ENCODE data around the gene GLMN.

GLMN gene, protein sequence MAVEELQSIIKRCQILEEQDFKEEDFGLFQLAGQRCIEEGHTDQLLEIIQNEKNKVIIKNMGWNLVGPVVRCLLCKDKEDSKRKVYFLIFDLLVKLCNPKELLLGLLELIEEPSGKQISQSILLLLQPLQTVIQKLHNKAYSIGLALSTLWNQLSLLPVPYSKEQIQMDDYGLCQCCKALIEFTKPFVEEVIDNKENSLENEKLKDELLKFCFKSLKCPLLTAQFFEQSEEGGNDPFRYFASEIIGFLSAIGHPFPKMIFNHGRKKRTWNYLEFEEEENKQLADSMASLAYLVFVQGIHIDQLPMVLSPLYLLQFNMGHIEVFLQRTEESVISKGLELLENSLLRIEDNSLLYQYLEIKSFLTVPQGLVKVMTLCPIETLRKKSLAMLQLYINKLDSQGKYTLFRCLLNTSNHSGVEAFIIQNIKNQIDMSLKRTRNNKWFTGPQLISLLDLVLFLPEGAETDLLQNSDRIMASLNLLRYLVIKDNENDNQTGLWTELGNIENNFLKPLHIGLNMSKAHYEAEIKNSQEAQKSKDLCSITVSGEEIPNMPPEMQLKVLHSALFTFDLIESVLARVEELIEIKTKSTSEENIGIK
- 5.6 to 12.8 reads per million in 2 donors for total RNA-seq

DNA sequence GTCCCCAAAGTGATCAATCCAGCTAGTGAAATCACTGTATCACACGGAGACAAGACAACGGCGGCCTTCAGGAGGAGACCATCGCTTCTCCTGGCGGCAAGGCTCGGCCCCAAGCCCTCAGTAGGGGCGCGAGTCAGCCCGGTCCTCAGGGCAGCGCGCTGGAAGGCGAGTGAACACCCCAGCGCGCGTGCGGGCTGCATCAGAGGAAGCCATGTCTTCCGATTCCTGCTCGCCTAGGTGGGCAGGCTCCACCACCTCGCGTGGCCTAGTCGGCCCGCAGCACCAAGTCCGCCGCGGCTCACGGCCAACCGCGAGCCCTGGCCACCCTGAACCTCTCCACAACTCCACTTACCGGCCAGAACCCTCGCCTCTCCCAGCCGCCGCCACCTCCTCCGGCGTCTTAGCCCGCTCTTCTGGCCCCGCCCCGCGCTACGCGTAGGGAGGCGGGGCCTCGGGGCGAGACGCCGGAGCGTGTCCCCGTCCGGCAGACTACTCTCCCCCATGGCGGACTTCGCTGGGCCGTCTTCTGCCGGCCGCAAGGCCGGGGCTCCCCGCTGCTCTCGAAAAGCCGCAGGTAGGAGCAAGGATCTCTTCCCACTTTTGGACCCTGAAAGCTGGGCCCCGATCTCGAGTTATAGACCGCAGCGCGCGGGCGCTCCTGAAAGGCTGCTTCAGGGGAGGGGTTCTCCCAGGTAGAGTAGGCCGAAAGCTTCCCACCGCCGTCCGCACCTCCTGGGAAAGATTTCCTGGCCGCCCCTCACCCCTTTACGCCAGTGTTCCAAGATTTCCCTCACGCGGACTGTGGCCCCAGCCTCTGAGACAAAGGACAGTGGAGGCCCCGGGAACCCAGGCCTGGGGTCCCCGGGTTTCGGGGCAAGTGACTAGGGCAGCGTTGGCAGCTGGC lies at the start of gene GLMN, which contains the start of gene RPAP2:
Gene GLMN, minus strand, starts transcription at position 415 of the 904 bp plus-strand sequence. CDS start 988 bp downstream, outside the sequence.
Gene RPAP2, plus strand, starts transcription at position 487 of the 904 bp plus-strand sequence. Its CDS starts 15 bp downstream, at position 502.
- peak; percentile 47 to 84 (median 56) for DNase-seq

DNA sequence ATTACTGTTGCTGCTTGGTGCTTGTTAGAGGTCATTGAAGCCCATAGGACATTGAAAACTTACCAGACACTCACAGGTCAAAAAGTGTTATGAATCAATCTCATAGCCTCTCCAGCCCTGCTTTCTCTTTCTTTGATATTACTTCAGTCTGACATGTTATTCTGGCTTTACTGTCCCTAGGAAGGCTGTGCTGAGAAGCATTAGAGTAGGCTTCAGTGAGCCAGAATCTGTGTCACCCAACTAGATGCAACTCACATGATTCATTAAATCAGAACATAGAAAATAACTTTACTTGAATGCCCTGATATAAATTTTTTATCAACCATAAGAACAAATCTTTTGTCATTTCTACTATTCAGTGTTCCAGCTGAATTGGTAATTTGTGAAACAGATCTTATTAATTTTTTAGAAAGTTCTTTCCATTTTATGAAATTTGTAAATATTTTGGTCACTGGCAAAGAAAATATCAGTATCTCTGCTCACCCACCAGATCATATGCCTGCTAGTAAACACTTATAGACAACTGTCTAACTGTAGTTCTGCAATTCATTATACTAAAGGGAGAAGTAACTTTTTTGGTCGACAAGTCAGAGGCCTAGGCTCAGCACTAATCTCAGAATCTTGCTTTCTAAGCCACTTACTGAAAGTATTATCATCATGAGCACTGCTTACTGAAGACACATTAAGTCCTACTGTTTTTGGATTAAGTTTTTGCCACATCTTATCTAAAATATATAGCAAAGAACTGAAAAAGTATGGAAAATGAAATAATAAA lies 48.3 kb upstream of the GLMN start:
- no peak for DNase-seq

DNA sequence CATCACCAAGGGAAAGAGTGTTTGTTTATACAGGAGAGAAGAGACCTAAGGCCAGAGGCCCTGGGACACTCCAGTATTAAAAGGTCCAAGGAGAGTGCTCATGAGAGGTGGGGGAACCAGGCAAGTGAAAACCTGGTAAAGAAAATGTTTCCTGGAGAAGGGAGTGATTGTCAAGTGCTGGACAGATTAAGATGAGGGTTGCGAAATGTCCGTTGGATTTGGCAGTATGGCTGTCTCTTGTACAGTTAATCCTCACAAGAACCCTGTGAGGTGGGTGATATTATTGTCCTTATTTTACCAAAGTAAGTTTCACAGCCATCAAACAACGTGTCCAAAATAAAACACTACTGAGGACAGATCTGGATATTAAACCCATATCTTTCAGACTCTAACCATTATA lies 44.3 kb upstream of the GLMN start:
- DNase-seq = no peak

DNA sequence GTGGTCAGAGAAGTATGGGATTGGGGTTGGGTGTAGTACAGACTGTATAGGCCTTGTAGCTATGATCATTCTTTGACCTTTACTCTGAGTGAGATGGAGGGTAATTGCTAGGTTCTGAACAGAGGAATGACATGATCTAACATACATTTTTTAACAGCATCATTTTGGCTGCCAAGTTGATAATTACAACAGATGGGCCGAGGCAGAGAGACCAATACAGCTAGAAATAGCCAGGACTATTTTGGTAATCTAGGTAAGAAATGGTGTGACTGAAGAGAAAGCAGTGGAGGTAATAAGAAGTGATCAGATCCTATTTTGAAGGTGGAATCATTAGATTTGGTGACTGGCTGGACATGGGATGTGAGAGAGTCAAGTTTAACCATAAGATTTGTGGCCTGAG lies 43.6 kb upstream of the GLMN start:
- no peak for DNase-seq

DNA sequence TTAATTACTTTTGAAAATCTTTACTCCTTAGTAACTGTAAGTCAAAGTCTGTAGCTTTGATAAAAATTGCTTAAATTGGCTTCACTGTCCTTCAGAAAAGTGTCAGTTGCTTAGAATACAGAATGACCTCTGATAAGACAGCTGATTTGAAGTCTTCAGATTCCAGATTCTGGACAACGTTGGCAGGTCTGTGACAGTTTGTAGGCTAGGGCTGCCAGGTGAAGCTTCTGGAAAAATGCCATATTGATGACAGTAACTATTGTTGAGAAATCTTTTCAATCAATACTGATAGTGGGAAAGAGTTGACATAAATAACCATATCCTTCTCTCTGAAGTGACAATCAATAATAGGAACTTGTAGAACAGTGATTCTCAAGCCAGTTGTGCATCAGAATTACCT lies 41.4 kb upstream of the GLMN start:
- DNase-seq = no peak

DNA sequence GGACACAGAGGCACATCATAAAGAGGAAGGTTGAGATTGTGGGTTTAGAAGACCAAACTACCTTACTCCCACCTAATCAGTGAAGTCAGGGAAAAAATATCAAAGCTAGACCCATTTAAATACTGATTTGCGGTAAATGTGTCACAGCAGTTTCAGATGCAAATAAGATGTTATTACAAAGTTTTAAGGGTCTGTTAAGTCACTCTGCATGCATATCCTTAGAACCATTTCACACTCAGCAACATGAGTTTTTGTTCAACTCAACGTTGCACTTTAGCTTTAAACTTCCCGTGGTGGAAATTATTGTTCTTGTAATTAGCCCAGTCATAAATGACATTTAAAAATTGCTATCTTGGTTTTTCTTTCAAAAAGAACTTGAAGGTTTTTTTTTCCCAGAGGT lies 34.9 kb upstream of the GLMN start:
- DNase-seq = no peak

DNA sequence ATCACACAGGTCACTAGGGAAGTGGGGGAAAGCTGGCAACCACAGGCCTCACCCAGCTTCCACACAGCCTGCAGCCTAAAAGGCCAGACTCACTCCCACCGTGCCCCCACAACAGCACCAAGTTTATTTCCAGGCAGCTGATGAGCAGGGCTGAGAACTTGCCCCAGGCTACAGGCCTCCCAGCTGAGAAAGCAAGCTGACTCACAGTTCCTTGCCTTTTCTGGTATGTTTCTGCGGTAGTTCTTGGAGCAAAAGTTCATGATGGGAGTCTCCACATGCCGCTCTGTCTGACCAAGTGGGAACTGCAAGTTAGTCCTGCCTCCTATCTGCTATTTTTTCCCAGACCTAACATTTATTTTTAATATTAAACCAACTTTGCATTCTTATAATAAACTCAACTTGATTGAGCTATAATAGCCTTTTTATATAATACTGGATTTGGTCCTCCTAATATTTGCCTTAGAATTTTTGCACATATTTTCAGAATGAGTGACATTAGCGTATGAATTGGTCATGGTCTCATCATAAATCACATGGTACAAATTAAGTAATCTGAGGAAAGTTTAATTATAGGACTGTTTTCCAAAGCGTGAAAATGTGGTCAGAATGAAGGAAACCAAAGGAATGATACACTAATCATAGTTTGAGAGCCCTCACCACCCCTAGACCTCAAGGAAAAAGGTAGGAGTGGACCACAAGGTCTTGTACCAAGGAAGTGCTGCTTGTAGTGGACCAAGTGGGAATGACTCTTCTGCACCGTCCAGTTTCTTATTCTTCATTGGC lies 30.8 kb upstream of the GLMN start:
- no peak for DNase-seq

DNA sequence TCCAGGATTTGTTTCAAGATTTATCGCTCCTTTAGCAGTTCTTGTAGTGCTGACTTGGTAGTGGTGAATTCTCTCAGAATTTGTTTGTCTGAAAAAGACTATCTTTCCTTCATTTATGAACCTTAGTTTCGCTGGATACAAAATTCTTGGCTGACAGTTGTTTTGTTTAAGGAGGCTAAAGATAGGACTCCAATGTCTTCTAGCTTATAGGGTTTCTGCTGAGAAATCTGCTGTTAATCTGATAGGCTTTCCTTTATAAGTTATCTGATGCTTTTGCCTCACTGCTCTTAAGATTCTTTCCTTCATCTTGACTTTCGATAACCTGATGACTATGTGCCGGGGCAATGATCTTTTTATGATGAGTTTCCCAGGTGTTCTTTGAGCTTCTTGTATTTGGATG lies 29.0 kb upstream of the GLMN start:
- DNase-seq = no peak

DNA sequence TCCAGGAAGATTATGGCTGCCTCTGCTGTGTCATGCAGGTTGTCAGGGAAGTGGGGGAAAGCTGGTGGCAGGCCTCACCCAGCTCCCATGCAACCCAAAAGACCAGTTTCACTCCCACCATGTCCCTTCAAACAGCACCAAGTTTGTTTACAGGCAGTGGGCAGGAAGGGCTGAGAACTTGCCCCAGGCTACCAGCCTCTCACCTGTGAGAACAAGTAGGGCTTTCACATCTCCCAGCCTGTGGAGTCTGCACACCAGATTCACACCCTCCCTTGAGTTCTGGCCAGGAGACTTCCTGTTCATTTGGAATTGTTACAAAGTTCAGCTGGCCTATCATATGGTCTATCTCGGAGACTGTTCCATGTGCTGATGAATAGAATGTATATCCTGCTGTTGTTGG lies 27.9 kb upstream of the GLMN start:
- DNase-seq = no peak

DNA sequence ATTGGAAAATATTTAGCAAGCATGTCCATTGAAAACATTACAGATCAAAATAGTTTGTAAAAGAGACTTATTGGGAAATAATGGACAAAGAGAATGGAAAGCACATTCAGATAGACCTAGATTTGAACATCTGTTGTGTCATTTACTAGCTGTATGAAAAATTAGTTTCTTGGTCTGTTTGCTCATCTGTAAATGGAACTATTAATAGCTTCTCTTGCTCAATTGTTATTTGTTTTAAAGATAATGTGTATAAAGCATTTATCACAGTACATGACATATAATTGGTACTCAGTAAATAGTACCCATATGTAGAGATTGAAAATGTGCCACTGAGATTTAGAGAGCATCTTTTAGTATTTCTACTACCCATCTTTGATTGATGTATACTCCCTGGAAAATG lies 26.0 kb upstream of the GLMN start:
- no peak for DNase-seq

DNA sequence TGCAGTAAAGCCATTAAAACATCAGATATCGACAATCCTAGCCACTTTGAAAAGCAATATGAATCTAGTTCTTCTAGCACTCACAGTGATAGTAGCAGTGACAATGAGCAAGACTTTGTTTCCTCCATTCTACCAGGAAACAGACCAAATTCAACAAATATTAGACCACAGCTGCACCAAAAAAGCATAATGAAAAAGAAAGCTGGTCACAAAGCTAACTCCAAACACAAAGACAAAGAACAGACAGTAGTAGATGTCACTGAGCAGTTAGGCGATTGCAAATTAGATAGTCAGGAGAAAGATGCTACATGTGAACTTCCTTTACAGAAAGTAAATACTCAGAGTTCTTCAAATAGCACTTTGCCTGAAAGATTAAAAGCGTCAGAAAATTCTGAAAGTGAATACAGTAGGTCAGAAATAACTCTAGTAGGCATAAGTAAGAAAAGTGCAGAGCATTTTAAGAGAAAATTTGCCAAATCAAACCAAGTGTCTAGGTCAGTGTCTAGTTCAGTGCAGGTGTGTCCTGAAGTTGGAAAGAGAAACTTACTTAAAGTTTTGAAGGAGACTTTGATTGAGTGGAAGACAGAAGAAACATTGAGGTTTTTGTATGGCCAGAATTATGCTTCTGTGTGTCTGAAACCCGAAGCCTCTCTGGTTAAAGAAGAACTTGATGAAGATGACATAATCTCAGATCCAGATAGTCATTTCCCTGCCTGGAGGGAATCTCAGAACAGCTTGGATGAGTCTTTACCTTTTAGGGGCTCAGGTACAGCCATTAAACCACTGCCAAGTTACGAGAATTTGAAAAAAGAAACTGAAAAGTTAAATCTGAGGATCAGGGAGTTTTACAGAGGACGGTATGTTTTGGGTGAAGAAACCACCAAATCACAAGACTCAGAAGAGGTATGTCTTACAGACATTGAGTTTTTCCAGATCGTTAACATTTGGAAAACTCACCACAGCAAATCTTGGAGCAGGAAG lies 25.0 kb upstream of the GLMN start:
- no peak for DNase-seq

DNA sequence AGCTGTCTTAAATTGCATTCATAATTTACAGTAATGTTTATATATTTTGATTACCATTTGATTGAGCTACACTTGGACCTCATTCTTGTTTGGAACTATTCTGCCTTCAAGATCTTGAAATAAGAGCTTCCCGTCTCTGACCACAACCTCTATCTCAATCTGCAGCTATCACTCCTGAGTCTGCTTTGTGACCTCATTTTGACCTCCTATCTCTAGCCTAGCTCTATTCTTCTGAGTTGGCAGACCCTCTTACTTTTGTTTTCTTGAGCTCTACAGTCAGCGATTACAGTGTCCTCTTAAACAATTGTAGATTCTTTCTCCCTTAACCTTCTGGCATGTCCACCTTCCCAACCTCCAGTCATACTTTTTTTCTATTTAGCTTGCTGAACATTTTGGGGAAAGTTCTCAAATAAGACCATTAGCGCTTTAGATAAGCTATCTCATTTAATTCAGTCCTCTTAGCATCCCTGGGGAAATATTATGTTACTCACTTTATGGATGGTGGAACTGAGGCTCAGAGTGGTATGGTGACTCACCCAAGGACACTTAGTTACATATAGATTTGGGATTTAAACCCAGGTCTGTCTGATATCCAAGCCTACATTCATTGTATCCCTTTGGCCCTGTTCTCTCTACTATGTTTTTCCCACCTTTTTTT lies 19.2 kb upstream of the GLMN start:
- DNase-seq = peak in 2 of 5 experiments; percentile 58 to 82

DNA sequence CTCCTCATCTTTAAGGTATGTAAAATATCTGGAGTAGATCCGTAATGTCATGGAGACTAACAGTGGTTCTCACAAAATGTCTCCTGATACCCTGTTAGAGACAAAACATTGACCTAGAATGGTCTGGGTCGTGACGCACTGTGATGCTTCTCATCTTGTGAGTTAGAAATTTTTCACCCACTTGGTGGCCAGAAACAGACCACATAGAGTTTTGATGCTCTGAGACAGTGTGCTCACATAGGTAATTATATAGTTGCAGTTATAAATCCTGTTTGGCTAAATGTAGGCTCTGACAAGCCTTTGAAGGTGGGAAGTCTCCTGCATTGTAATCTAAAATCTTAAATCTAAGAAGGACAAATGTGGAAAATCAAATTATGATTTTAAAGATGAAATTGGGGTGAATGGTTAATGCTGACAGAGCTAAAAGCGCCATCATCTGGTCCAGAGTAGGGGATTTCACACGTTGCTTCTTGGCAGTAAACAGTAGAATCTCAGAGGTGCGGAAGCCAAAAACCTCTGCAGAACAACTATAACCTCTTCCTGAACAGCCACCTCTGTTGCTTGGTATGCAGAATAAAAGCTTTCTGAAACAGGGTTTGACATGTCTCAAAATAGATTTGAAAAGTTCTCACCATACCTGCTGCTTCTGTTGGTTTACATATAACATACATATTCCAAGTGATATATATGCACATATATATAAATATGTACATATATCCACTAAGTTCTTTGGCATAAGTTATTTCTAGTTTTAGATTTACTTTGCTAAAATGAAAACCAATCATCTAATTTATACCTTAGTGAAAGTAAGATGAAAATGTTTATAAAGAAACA lies 17.2 kb upstream of the GLMN start:
- DNase-seq = peak in 2 of 5 experiments; percentile 73 to 75

DNA sequence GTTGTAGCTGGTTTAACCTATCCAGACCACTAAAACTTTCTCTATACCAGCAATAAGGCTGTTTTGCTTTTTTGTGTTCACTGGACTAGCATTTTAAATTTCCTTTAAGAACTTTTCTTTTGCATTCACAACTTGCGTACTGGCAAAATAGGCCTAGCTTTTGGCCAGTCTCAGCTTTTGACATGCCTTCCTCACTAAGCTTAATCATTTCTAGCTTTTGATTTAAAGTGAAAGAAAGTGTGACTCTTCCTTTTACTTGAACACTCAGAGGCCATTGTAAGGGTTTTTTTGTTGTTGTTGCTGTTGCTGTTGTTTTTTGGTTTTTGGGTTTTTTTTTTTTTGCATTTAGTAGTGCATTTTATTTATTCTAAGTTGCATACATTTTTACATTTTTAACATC lies 15.2 kb upstream of the GLMN start:
- peak in 1 of 5 experiments; percentile 47 for DNase-seq

DNA sequence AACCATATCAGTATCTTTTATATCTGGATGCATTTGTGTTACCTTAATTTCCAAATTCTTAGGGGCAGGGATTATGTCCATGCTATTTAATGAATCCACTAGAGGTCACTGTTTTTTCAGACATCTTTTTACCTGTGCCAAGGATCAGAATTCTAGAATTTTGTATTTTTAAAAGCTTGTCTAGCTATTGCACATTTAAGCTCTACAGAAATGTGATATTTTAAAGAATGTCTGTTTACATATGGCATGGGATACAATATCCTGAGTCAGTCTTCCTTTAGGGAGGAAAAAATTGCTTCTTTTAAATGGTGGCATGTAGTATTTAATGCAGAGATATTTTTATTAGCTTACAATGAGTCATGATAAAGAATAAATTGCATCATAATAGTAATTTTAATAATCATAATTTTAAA lies 11.4 kb upstream of the GLMN start:
- peak in 2 of 5 experiments; percentile 20 to 46 for DNase-seq

DNA sequence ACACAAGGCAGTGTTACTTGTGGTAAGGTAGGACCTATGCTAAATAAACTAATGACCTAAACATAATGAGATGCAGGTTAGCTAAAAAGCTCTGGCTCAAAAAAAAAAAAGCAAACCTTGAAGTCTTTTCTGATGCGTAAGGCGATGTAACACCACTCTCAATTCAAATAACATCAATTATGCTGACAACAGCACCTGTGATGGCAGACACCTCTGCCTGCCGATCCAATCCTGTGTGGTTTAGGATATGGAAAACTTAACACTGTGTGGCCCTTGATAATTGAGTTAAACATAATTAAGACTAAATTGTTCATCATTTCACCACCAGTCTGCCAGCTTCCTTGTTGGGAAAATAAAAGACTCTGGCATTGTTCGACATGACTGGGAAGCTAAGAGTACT lies 9.2 kb upstream of the GLMN start:
- no peak for DNase-seq

DNA sequence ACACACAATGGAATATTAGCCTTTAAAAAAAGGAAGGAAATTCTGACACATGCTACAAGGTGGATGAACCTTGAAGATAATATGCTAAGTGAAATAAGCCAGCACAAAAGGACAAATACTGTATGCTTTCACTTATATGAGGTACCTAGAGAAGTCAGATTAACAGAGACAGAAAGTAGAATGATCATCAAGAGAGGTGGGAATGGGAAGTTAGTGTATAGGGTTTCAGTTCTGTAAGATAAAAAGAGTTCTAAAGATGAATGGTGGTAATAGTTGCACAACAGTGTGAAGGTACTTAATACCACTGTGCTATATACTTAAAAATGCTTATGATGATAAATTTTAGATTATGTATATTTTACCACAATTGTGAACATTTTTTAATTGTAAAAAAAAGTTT lies 7.2 kb upstream of the GLMN start:
- DNase-seq = no peak

DNA sequence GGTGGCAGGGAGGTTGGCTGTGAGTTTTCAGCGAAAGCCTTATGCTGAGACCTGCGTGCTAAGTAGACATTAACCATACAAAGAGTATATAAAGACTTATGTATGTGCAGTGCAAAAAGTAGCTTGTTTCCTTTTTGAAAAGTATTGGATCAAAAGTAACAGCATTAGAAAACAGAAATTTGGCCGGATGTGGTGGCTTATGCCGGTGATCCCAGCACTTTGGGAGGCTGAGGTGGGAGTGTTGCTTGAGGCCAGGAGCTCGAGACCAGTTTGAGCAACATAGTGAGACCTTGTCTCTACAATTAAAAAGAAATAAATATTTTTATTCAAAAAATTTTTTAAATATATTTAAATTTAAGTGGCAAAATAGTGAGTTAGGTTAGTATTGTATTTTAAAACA lies 2.2 kb upstream of the GLMN start:
- no peak for DNase-seq

All from T-helper 2 cell (primary cell).